Mesenchymal stem cell (in vitro differentiated cells and primary cell): ENCODE measurements around the gene DAAM2.

ENCODE experiments used
- DNase-seq: peaks from one replicate; pipeline ENCODE4 v3.0.0-alpha.2; 2013
- H2AFZ ChIP-seq: one replicate; pipeline ENCODE4 v1.6.1; 2013; ENCODE audit warnings: low read depth, mild to moderate bottlenecking, control low read depth, inconsistent platforms, low read length, moderate library complexity
- H2AK5ac ChIP-seq: 2 replicates; pipeline ENCODE4 v1.6.1; 2013; ENCODE audit warnings: low read length, moderate library complexity, mild to moderate bottlenecking, inconsistent platforms; ENCODE audit not compliant: severe bottlenecking
- H2BK120ac ChIP-seq: one replicate; pipeline ENCODE4 v1.6.1; 2013; ENCODE audit warnings: low read depth, mild to moderate bottlenecking, inconsistent platforms, low read length, moderate library complexity
- H2BK12ac ChIP-seq, 2 experiments: one replicate each; pipeline ENCODE4 v1.6.1; 2013; ENCODE audit warnings: inconsistent platforms in 2 of 2, low read length in 2 of 2, mild to moderate bottlenecking in 2 of 2, moderate library complexity in 2 of 2, control low read depth in 1 of 2
- H2BK15ac ChIP-seq: one replicate; pipeline ENCODE4 v1.6.1; 2013; ENCODE audit warnings: mild to moderate bottlenecking, low read depth, inconsistent platforms; ENCODE audit not compliant: poor library complexity, severe bottlenecking
- H2BK5ac ChIP-seq: 2 replicates; pipeline ENCODE4 v1.6.1; 2013; ENCODE audit warnings: low read depth, mild to moderate bottlenecking, low read length, control low read depth, inconsistent platforms; ENCODE audit not compliant: poor library complexity, severe bottlenecking
- H3K14ac ChIP-seq, 2 experiments: one replicate each; pipeline ENCODE4 v1.6.1; 2013; ENCODE audit warnings: inconsistent platforms in 2 of 2, low read length in 2 of 2, control low read depth in 1 of 2, mild to moderate bottlenecking in 1 of 2, moderate library complexity in 1 of 2
- H3K18ac ChIP-seq, 2 experiments: one replicate each; pipeline ENCODE4 v1.6.1; 2013; ENCODE audit warnings: inconsistent platforms in 2 of 2, low read length in 2 of 2, control low read depth in 1 of 2, low read depth in 1 of 2, mild to moderate bottlenecking in 1 of 2
- H3K23ac ChIP-seq, 2 experiments: one replicate each; pipeline ENCODE4 v1.6.1; 2013; ENCODE audit warnings: inconsistent platforms in 2 of 2, low read length in 2 of 2, mild to moderate bottlenecking in 2 of 2, moderate library complexity in 2 of 2, control low read depth in 1 of 2
- H3K27ac ChIP-seq: 2 replicates; pipeline ENCODE4 v1.5.1; 2013; ENCODE audit warnings: mild to moderate bottlenecking, moderate library complexity, low read length, control low read depth, inconsistent platforms; ENCODE audit not compliant: poor library complexity, severe bottlenecking
- H3K27me3 ChIP-seq, 2 experiments: 2 replicates each; pipeline versions ENCODE4 v1.6.1 to v1.7.0; 2013; ENCODE audit warnings: low read length in 2 of 2, mild to moderate bottlenecking in 2 of 2, moderate library complexity in 2 of 2, control low read depth in 1 of 2, inconsistent platforms in 1 of 2; ENCODE audit not compliant: control insufficient read depth in 1 of 2, insufficient read depth in 1 of 2
- H3K36me3 ChIP-seq, 2 experiments: 2 replicates each; pipeline versions ENCODE4 v1.6.1 to v1.7.0; 2013; ENCODE audit warnings: low read length in 2 of 2, control low read depth in 1 of 2, inconsistent platforms in 1 of 2, low read depth in 1 of 2, mild to moderate bottlenecking in 1 of 2; ENCODE audit not compliant: insufficient read depth in 2 of 2, control insufficient read depth in 1 of 2
- H3K4ac ChIP-seq, 2 experiments: one replicate each; pipeline ENCODE4 v1.6.1; 2013; ENCODE audit warnings: inconsistent platforms in 2 of 2, low read length in 2 of 2, mild to moderate bottlenecking in 2 of 2, moderate library complexity in 2 of 2, control low read depth in 1 of 2, low read depth in 1 of 2
- H3K4me1 ChIP-seq: 2 replicates; pipeline ENCODE4 v1.6.1; 2013; ENCODE audit warnings: low read depth, low read length, control low read depth; ENCODE audit not compliant: control insufficient read depth, insufficient read depth
- H3K4me2 ChIP-seq: 2 replicates; pipeline ENCODE4 v1.6.1; 2013; ENCODE audit warnings: low read length, mild to moderate bottlenecking, inconsistent platforms; ENCODE audit not compliant: poor library complexity, severe bottlenecking
- H3K4me3 ChIP-seq, 2 experiments: 2 replicates each; pipeline versions ENCODE4 v1.5.1 to v1.7.0; 2013; ENCODE audit warnings: low read length in 2 of 2, mild to moderate bottlenecking in 2 of 2, control low read depth in 1 of 2, low read depth in 1 of 2; ENCODE audit not compliant: insufficient read depth in 1 of 2
- H3K79me1 ChIP-seq: replicated peaks from 2 replicates; pipeline ENCODE4 v1.6.1; 2013; ENCODE audit warnings: mild to moderate bottlenecking, control low read depth, low read length, inconsistent platforms; ENCODE audit not compliant: poor library complexity, severe bottlenecking
- H3K9ac ChIP-seq: 2 replicates; pipeline ENCODE4 v1.7.0; 2013; ENCODE audit warnings: mild to moderate bottlenecking, low read length, moderate library complexity
- H3K9me3 ChIP-seq: 2 replicates; pipeline ENCODE4 v1.7.0; 2013; ENCODE audit warnings: mild to moderate bottlenecking, low read length; ENCODE audit not compliant: control insufficient read depth
- H4K8ac ChIP-seq: one replicate; pipeline ENCODE4 v1.6.1; 2013; ENCODE audit warnings: inconsistent platforms, mild to moderate bottlenecking, low read length, moderate library complexity
- H4K91ac ChIP-seq: one replicate; pipeline ENCODE4 v1.6.1; 2013; ENCODE audit warnings: mild to moderate bottlenecking, low read length, inconsistent platforms
- WGBS: methylation state at CpG from one replicate; pipeline ENCODE4 v1.1.7; 2013; ENCODE audit warnings: mixed read lengths; 5-methylcytosine and 5-hydroxymethylcytosine counted together

The DAAM2 gene

DNA sequence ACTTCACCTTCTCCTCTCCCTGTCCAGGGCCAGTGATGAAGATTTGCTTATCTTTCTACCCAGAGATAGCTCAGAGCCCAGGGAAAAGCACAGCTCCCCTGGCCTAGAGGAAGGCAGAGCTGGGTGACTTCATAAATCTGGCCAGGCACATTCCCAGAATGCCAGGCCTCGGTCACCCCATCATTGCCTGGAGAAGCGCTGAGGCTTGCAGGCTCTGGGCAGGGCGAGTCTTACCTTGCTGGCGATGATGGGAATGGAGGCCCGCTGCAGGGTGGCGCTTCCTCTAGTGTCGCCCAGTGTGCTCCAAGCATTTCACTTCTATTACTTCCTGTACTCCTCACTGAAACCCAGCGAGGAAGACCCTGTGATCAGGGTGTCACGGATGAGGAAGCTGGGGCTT is 60.1 kb downstream of the DAAM2 start:
- H3K4me2 ChIP-seq, result no peak overlapping the region
- peaks cover 9% of the 10 kb centered on the region for H3K79me1 ChIP-seq
- peaks cover 6 to 9% of the 10 kb centered on the region in 2 experiments for H3K36me3 ChIP-seq
- H2AFZ ChIP-seq, result no peak overlapping the region
- H3K18ac ChIP-seq, result peak overlapping the region; percentile 58 to 62
- peak overlapping the region; percentile 76 for H4K8ac ChIP-seq
- H2BK12ac ChIP-seq, result no peak overlapping the region
- peak overlapping the region in 1 of 2 experiments; percentile 74 for H3K4ac ChIP-seq
- no peak overlapping the region for H2BK5ac ChIP-seq
- H3K9me3 ChIP-seq, result no peaks in the 10 kb centered on the region
- no peak overlapping the region for H2AK5ac ChIP-seq
- 94% methylated on average over 5 of the region's 9 CpGs for WGBS
- H4K91ac ChIP-seq, result peak overlapping the region; percentile 72
- no peak for DNase-seq
- no peak overlapping the region for H3K9ac ChIP-seq
- H3K23ac ChIP-seq, result no peak overlapping the region
- H2BK15ac ChIP-seq, result no peak overlapping the region
- no peak overlapping the region for H3K27ac ChIP-seq
- peak overlapping the region in 1 of 2 experiments; percentile 66 for H3K14ac ChIP-seq
- H3K4me3 ChIP-seq, result no peak overlapping the region
- peaks cover 24% of the 10 kb centered on the region for H3K4me1 ChIP-seq
- no peaks in the 10 kb centered on the region for H3K27me3 ChIP-seq
- H2BK120ac ChIP-seq, result peak overlapping the region; percentile 24

DNA sequence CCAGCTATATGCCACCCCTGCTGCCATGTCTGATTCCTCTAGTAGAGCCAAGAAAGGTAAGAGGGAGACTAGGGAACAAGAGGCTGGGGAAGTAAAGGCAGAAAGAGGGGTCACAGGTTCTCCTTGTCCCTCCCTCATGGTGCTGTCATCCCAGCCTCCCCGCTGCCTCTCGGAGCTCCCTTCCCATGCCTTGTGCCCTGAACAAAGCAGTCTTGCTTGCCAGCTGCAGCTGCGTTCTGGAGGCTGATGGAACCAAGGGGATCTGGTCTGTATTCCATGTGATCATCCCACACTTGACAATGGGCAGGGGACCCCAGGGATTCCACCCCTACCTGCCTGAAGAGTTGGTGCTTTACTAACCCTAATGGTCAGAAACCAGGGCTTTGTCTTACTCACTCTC is 61.4 kb downstream of the DAAM2 start:
- Histone ChIP-seq H3K9ac (no peak overlapping the region), H2BK5ac (no peak overlapping the region), H3K4ac (no peak overlapping the region), H3K27me3 (no peaks in the 10 kb centered on the region), H2BK120ac (no peak overlapping the region), H2BK12ac (peak overlapping the region in 1 of 2 experiments; percentile 15), H3K36me3 (peaks cover 12 to 16% of the 10 kb centered on the region in 2 experiments), H2AK5ac (no peak overlapping the region), H4K8ac (no peak overlapping the region), H3K4me2 (no peak overlapping the region), H3K79me1 (peaks cover 8% of the 10 kb centered on the region), H3K14ac (no peak overlapping the region), H3K27ac (no peak overlapping the region), H3K4me3 (no peak overlapping the region), H2BK15ac (peak overlapping the region; percentile 44), H2AFZ (no peak overlapping the region), H3K23ac (no peak overlapping the region), H3K4me1 (peaks cover 24% of the 10 kb centered on the region), H3K18ac (peak overlapping the region; percentile 16 to 48), H3K9me3 (no peaks in the 10 kb centered on the region), H4K91ac (no peak overlapping the region)
- 96% methylated on average over 3 of the region's 3 CpGs for WGBS
- DNase-seq, result no peak

- H3K18ac ChIP-seq, result peak overlapping the region in 1 of 2 experiments; percentile 61
- no peak overlapping the region for H2BK15ac ChIP-seq
- 84% methylated on average over 7 of the region's 7 CpGs for WGBS
- no peak overlapping the region for H2AFZ ChIP-seq
- H3K23ac ChIP-seq, result no peak overlapping the region
- peak; percentile 38 for DNase-seq
- no peak overlapping the region for H3K4ac ChIP-seq
- H3K9me3 ChIP-seq, result no peaks in the 10 kb centered on the region
- no peak overlapping the region for H3K14ac ChIP-seq
- no peak overlapping the region for H2BK120ac ChIP-seq
- peaks cover 17% of the 10 kb centered on the region for H3K4me1 ChIP-seq
- no peak overlapping the region for H3K4me2 ChIP-seq
- H3K27me3 ChIP-seq, result no peaks in the 10 kb centered on the region
- no peak overlapping the region for H4K91ac ChIP-seq
- H2BK12ac ChIP-seq, result peak overlapping the region in 1 of 2 experiments; percentile 45
- H3K36me3 ChIP-seq, result peaks cover 16 to 17% of the 10 kb centered on the region in 2 experiments
- H3K79me1 ChIP-seq, result peaks cover 6% of the 10 kb centered on the region
- H2BK5ac ChIP-seq, result no peak overlapping the region
- no peak overlapping the region for H4K8ac ChIP-seq
- H3K4me3 ChIP-seq, result no peak overlapping the region
- H2AK5ac ChIP-seq, result peak overlapping the region; percentile 15
- no peak overlapping the region for H3K9ac ChIP-seq
- H3K27ac ChIP-seq, result peak overlapping the region; percentile 30
Observed at GRCh38 chr6:39855356-39855995, 63.3 kb downstream of the DAAM2 start.

DNA sequence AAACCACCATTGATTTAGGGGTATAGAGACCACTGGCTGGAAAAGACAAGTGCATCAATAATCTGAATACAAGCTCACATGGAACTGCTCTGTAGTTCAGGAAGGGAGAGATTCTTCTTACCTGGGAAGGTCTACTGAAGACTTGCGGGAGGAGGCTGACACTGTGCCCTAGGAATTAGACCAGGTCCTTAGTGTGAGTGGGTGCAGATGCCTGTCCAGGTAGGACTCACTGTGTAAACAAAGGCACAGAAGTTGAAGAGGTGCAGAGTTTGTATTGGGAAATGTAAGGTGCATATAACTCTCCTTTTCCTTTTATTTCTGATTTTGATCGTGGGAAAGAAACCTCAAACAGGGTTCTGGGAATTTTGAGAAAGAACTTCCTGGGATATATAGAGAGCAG is 66.8 kb downstream of the DAAM2 start:
- Histone ChIP-seq H2BK12ac (no peak overlapping the region), H3K4me1 (peaks cover 8% of the 10 kb centered on the region), H3K27ac (no peak overlapping the region), H3K14ac (no peak overlapping the region), H2BK5ac (no peak overlapping the region), H3K9me3 (no peaks in the 10 kb centered on the region), H3K27me3 (no peaks in the 10 kb centered on the region), H3K4ac (no peak overlapping the region), H2AK5ac (no peak overlapping the region), H3K4me3 (no peak overlapping the region), H2BK15ac (no peak overlapping the region), H4K8ac (no peak overlapping the region), H3K4me2 (no peak overlapping the region), H3K9ac (no peak overlapping the region), H3K79me1 (no peaks in the 10 kb centered on the region), H3K36me3 (peaks cover 31% of the 10 kb centered on the region in 2 experiments), H4K91ac (no peak overlapping the region), H2BK120ac (no peak overlapping the region), H2AFZ (no peak overlapping the region), H3K18ac (no peak overlapping the region), H3K23ac (no peak overlapping the region)
- WGBS, result 97% methylated on average over 2 of the region's 2 CpGs
- no peak for DNase-seq
